Measurements from ENCODE around the gene RANBP17. TPM values are rescaled to one million over a fixed set of nuclear protein-coding genes. Genes with fewer than 3 reads are reported as not detected.

The RANBP17 gene
- total RNA-seq, 1 donor from 2014 or later = 0.96 TPM

GRCh38 chr5:170857066-170857465 lies 4.8 kb upstream of the RANBP17 start:
- H3K27ac ChIP-seq = no peak overlapping the region
- no peaks in the 10 kb centered on the region for H3K4me1 ChIP-seq
- peaks cover 0 to 21% of the 10 kb centered on the region in 2 donors for H3K9me3 ChIP-seq
- H3K36me3 ChIP-seq = no peaks in the 10 kb centered on the region
- no peak for TF ChIP-seq CTCF (IDR thresholded peaks at IDR 0.05)
- no peak for DNase-seq (ENCODE audit: low spot score in 2 of 2)
- no peaks in the 10 kb centered on the region for H3K27me3 ChIP-seq
- intact Hi-C loops (cut with DNase I) = no loop called here
- no peak overlapping the region for H3K4me3 ChIP-seq

GRCh38 chr5:170860415-170860814 lies 1.4 kb upstream of the RANBP17 start:
- no peak overlapping the region for H3K27ac ChIP-seq
- no peaks in the 10 kb centered on the region for H3K36me3 ChIP-seq
- no peak overlapping the region for H3K4me3 ChIP-seq
- no peaks in the 10 kb centered on the region for H3K27me3 ChIP-seq
- peaks cover 0 to 21% of the 10 kb centered on the region in 2 donors for H3K9me3 ChIP-seq
- TF ChIP-seq CTCF (IDR thresholded peaks at IDR 0.05) = no peak
- intact Hi-C loops (cut with DNase I) = no loop called here
- H3K4me1 ChIP-seq = no peaks in the 10 kb centered on the region
- DNase-seq (ENCODE audit: low spot score in 2 of 2) = no peak

DNA sequence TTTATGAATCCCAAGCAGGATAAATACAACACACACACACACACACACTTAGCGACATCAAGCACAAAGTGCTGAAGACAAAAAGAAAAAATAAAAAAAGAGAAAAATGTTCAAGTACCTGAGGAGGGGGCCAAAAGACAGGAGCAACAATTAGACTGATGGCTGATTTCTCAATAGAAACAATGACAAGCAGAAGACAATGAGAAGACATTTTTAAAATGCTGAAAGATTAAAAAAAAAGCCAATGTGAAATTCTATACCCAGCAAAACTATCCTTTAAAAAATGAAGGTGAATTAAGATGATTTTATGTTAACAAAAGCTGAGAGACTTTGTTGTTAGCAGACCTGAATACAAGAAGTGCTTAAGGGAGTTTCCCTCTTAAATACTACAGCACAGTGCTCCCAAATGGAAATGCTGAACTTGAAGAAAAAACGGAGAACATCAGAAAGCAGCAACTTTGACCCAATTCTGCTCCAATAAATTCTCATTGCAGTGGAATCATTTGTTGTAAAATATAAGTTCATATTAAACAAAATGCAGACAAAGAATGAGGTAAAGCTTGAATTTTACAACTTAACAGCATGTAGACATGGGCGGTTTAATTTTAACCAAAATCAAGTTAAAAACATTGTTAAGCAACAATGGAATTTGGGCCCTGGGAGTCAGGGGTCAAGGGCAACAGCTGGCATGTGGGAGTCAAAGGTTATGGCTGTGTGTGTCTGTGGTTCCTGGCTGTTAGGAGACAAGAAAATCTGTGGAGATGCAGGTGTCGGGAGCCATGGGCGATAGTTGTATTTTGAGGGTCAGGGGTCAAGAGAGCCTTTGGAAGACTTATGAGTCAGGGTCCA lies 776 bp upstream of the RANBP17 start:
- Histone ChIP-seq H3K27me3 (no peaks in the 10 kb centered on the region), H3K9me3 (peaks cover 0 to 21% of the 10 kb centered on the region in 2 donors), H3K36me3 (no peaks in the 10 kb centered on the region), H3K27ac (no peak overlapping the region), H3K4me1 (no peaks in the 10 kb centered on the region), H3K4me3 (peak overlapping the region; percentile 56 to 84)
- TF ChIP-seq CTCF (IDR thresholded peaks at IDR 0.05) = no peak
- intact Hi-C loops (cut with DNase I) = no loop called here
- no peak for DNase-seq (ENCODE audit: low spot score in 2 of 2)

GRCh38 chr5:170861667-170861916 lies 226 bp upstream of the RANBP17 start:
- Histone ChIP-seq H3K9me3 (peaks cover 0 to 21% of the 10 kb centered on the region in 2 donors), H3K27ac (no peak overlapping the region), H3K27me3 (no peaks in the 10 kb centered on the region), H3K4me3 (peak overlapping the region; percentile 56 to 84), H3K4me1 (no peaks in the 10 kb centered on the region), H3K36me3 (no peaks in the 10 kb centered on the region)
- intact Hi-C loops (cut with DNase I) = no loop called here
- DNase-seq (ENCODE audit: low spot score in 2 of 2) = no peak
- TF ChIP-seq CTCF (IDR thresholded peaks at IDR 0.05) = no peak

- peaks cover 0 to 21% of the 10 kb centered on the region in 2 donors for H3K9me3 ChIP-seq
Observed at GRCh38 chr5:170863646-170864045, 1.8 kb downstream of the RANBP17 start.

More at GRCh38 chr5:170863646-170864045, 1.8 kb downstream of the RANBP17 start:
- Histone ChIP-seq H3K4me3 (peak overlapping the region in 1 of 2 donors; percentile 10), H3K27ac (no peak overlapping the region), H3K4me1 (no peaks in the 10 kb centered on the region), H3K27me3 (no peaks in the 10 kb centered on the region), H3K36me3 (no peaks in the 10 kb centered on the region)
- intact Hi-C loops (cut with DNase I) = no loop called here
- DNase-seq (ENCODE audit: low spot score in 2 of 2) = no peak
- TF ChIP-seq CTCF (IDR thresholded peaks at IDR 0.05) = no peak

Measured in ascending aorta (tissue), 2 donors.